Loucy (cell line): ENCODE data around the gene LRP10.
A peak's percentile ranks its signal among the peaks of the same experiment; 100 is the strongest.
"Not testable (repeated sequence)": the region's sequence is repeated elsewhere in the genome, so short reads cannot be mapped to it uniquely, and the experiment has no call there.

Experiments used
- H2AFZ ChIP-seq: fragments of 200-600 bp; sonication (generic); 2 replicates; pipeline ENCODE4 v1.6.0; 2016; ENCODE audit warnings: antibody characterized with exemption, mild to moderate bottlenecking, low read length, moderate library complexity
- H3F3A ChIP-seq: fragments of 200-600 bp; 2 replicates; pipeline ENCODE4 v1.6.0; 2016; ENCODE audit warnings: antibody characterized with exemption, low read depth, mild to moderate bottlenecking
- H3K27me3 ChIP-seq: fragments of 200-600 bp; sonication (generic); 2 replicates; pipeline ENCODE4 v1.6.1; 2014; ENCODE audit warnings: low read length, mild to moderate bottlenecking; ENCODE audit not compliant: insufficient read depth, poor library complexity, severe bottlenecking
- H3K36me3 ChIP-seq: fragments of 200-600 bp; sonication (generic); 2 replicates; pipeline ENCODE4 v1.6.1; 2016; ENCODE audit warnings: low read length; ENCODE audit not compliant: insufficient read depth
- H3K4me1 ChIP-seq: fragments of 200-600 bp; sonication (generic); 2 replicates; pipeline ENCODE4 v1.5.1; 2014; ENCODE audit warnings: low read length, mild to moderate bottlenecking; ENCODE audit not compliant: insufficient read depth, poor library complexity, severe bottlenecking
- H3K4me2 ChIP-seq: fragments of 200-600 bp; sonication (generic); 2 replicates; pipeline ENCODE4 v1.6.0; 2014; ENCODE audit warnings: antibody characterized with exemption, low read length, low read depth, mild to moderate bottlenecking; ENCODE audit not compliant: poor library complexity, severe bottlenecking
- H3K4me3 ChIP-seq: fragments of 200-600 bp; sonication (generic); 2 replicates; pipeline ENCODE4 v1.5.1; 2014; ENCODE audit warnings: low read length, mild to moderate bottlenecking, mixed read lengths; ENCODE audit not compliant: poor library complexity, severe bottlenecking
- H3K79me2 ChIP-seq: fragments of 200-600 bp; sonication (generic); 2 replicates; pipeline ENCODE4 v1.6.1; 2014; ENCODE audit warnings: low read length; ENCODE audit not compliant: insufficient read depth
- H3K9ac ChIP-seq: fragments of 200-600 bp; sonication (generic); 2 replicates; pipeline ENCODE4 v1.6.0; 2014; ENCODE audit warnings: mild to moderate bottlenecking, low read depth, low read length, moderate library complexity; ENCODE audit not compliant: poor library complexity, severe bottlenecking
- H3K9me2 ChIP-seq: fragments of 200-600 bp; sonication (generic); replicated peaks from 2 replicates; pipeline ENCODE4 v1.6.1; 2016; ENCODE audit warnings: low read depth, low read length, mixed read lengths
- H3K9me3 ChIP-seq: fragments of 200-600 bp; sonication (generic); 2 replicates; pipeline ENCODE4 v1.6.1; 2014; ENCODE audit warnings: mild to moderate bottlenecking, antibody characterized with exemption, low read length, low read depth; ENCODE audit not compliant: insufficient read depth
- H4K20me1 ChIP-seq: fragments of 200-600 bp; sonication (generic); 2 replicates; pipeline ENCODE4 v1.6.0; 2014; ENCODE audit warnings: antibody characterized with exemption, low read length, mild to moderate bottlenecking; ENCODE audit not compliant: insufficient read depth, poor library complexity, severe bottlenecking
- EZH2phosphoT487 ChIP-seq: fragments of 200-600 bp; IDR thresholded peaks from 2 replicates; pipeline ENCODE4 v1.6.1; 2018; ENCODE audit warnings: antibody characterized with exemption, mild to moderate bottlenecking, moderate library complexity, borderline replicate concordance
- TF ChIP-seq, protein P1 (sequence below): fragments of 200-600 bp; sonication (generic); conservative IDR thresholded peaks from 2 replicates; pipeline ENCODE4 v1.5.1; 2014; ENCODE audit warnings: mild to moderate bottlenecking, antibody characterized with exemption, low read length

Gene LRP10

DNA sequence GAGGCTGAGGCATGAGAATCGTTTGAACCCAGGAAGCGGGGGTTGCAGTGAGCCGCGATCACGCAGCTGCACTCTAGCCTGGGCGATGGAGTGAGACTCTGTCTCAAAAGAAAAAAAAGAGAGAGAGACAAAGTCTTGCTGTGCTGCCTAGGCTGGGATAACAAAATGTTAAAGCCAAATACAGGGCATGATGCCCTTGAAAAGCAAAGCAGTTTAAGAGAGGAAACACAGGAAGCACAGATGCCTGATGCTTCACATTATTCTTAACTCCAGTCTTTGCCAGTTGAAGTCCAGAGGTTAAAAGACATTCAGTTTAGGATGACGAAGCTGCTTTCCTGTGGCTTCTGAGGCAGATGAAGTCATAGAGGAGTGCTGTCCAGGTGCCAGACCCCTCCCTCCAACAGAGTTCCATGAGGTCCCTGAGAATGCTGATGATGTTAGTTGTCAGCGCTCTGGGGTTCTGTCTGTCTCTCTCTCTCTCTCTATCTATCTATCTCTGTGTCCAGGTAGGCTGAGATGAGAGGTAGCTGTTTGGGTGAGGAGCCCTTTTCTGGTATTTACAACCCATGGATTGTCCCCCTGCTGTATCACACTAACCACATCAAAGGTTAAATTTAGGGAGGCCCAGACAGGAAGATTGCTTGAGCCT is 46.7 kb upstream of the LRP10 start:
- Histone ChIP-seq H4K20me1 (no peaks in the 10 kb centered on the region), H3K4me3 (peak overlapping the region; percentile 44), H3K4me1 (peaks cover 18% of the 10 kb centered on the region), H3K4me2 (peak overlapping the region; percentile 70), H3K9me3 (no peaks in the 10 kb centered on the region), H3K79me2 (peaks cover 1% of the 10 kb centered on the region), H3K36me3 (no peaks in the 10 kb centered on the region), H3K27me3 (no peaks in the 10 kb centered on the region), H3K9ac (peak overlapping the region; percentile 45), H3F3A (no peaks in the 10 kb centered on the region), H3K9me2 (no peaks in the 10 kb centered on the region), H2AFZ (peak overlapping the region; percentile 93)
- no peak for TF ChIP-seq EZH2phosphoT487
- TF ChIP-seq, protein P1, sequence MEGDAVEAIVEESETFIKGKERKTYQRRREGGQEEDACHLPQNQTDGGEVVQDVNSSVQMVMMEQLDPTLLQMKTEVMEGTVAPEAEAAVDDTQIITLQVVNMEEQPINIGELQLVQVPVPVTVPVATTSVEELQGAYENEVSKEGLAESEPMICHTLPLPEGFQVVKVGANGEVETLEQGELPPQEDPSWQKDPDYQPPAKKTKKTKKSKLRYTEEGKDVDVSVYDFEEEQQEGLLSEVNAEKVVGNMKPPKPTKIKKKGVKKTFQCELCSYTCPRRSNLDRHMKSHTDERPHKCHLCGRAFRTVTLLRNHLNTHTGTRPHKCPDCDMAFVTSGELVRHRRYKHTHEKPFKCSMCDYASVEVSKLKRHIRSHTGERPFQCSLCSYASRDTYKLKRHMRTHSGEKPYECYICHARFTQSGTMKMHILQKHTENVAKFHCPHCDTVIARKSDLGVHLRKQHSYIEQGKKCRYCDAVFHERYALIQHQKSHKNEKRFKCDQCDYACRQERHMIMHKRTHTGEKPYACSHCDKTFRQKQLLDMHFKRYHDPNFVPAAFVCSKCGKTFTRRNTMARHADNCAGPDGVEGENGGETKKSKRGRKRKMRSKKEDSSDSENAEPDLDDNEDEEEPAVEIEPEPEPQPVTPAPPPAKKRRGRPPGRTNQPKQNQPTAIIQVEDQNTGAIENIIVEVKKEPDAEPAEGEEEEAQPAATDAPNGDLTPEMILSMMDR: no peak

DNA sequence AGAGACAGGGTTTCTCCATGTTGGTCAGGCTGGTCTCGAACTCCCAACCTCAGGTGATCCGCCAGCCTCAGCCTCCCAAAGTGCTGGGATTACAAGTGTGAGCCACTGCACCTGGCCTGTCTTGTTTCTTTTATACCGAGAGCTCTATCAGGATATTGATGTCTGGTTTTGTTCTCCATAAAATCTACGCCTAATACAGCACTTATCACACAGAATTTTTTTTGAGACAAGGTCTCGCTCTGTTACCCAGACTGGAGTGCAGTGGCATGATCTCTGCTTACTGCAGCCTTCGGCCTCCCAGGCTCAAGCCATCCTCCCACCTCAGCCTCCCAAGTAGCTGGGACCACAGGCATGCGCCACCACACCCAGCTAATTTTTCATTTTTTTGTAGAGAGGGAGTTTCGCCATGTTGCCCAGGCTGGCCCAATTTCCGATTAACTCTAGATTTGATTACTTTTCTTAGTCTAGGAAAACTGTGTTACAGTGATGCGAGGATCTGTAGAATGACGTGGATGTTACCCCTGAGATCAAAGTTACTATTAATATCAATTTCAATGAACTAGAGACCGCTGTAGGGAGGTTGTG is 42.4 kb upstream of the LRP10 start:
- Histone ChIP-seq H3K9ac (peak overlapping the region; percentile 90), H3K4me1 (peaks cover 19% of the 10 kb centered on the region), H3K4me2 (peak overlapping the region; percentile 72)

DNA sequence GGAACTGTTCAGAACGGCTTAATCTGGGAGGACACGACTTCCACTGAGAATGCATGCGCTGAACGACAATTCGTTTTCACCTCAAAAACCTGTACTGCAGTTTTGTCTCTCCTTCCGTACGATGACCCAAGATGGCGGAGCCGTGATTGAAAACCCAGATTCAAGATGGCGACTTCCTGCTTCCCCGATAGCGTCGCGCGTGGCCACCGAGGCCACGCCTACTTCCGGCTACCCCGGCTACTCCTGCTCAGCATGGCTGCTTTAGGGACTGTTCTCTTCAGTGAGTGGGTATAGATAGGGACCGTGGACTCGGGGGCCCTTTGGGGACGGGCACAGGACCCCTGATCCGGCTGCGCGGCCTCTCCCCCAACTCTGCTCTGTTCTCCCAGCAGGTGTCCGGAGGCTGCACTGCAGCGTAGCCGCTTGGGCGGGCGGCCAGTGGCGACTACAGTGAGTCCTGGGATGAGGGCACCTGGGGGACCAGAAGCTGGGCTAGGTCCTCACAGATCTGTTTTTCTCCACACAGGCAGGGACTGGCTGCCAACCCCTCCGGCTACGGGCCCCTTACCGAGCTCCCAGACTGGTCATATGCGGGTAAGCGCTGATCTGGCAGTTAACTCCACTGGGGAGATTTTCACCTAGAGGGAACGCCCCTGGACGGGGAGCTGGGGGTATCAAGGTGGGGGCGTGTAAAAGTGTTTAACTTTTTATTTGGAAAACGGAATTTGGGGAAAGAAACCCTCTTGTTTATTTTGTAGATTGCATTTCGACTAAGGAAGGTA is 41.7 kb upstream of the LRP10 start, which contains the start of gene MRPL52:
TSS of gene MRPL52 (plus strand) at position 227 of the 782 bp plus-strand sequence. CDS start at position 253, 26 bp downstream.
- peaks cover 12% of the 10 kb centered on the region for H3K4me1 ChIP-seq
- H3K4me3 ChIP-seq: peak within 1 kb of the TSS; percentile 95
- peaks cover 2% of the 10 kb centered on the region; the same call in 1 of the 2 replicates for H3K36me3 ChIP-seq
- H3K9me3 ChIP-seq: no peaks in the 10 kb centered on the region
- no peaks in the 10 kb centered on the region for H3K27me3 ChIP-seq
- H3F3A ChIP-seq: no peaks in the 10 kb centered on the region
- TF ChIP-seq, protein P1: no peak
- TF ChIP-seq EZH2phosphoT487: no peak
- no peaks in the 10 kb centered on the region for H4K20me1 ChIP-seq
- peak within 1 kb of the TSS; percentile 72 for H3K4me2 ChIP-seq
- H3K79me2 ChIP-seq: peaks cover 13% of the 10 kb centered on the region
- H2AFZ ChIP-seq: peak within 1 kb of the TSS; percentile 87
- H3K9me2 ChIP-seq: no peaks in the 10 kb centered on the region
- peak within 1 kb of the TSS; percentile 90 for H3K9ac ChIP-seq

More for the DNA sequence above, 42.4 kb upstream of the LRP10 start:
- H3K9me2 ChIP-seq, H3K27me3 ChIP-seq, H3K9me3 ChIP-seq, H3K36me3 ChIP-seq, H4K20me1 ChIP-seq, H3F3A ChIP-seq: not testable (repeated sequence)
- Histone ChIP-seq H2AFZ (peak overlapping the region; percentile 87), H3K4me3 (peak overlapping the region; percentile 95), H3K79me2 (peaks cover 13% of the 10 kb centered on the region)
